Right renal pelvis (tissue), 4 donors: ENCODE results near the gene LCOR. TPM values are rescaled to one million over a fixed set of nuclear protein-coding genes. Genes with fewer than 3 reads are reported as not detected.

Experiments used
- DNase-seq, 4 donors: peaks; one replicate each; pipeline ENCODE4 v3.0.0-alpha.2; 2013; ENCODE audit warnings: low read depth in 4 of 4, low spot score in 3 of 4, missing footprints in 1 of 4
- polyA plus RNA-seq, 4 donors: library from polyadenylated mRNA; unstranded; fragments of 120-200 nt; gene quantifications; one replicate each; pipeline ENCODE4 v1.2.1, GENCODE V29; 2013; ENCODE audit not compliant: insufficient read length in 4 of 4

The LCOR gene
- polyA plus RNA-seq, 4 donors: 24.6 to 31.1 (median 29.5) TPM

DNA sequence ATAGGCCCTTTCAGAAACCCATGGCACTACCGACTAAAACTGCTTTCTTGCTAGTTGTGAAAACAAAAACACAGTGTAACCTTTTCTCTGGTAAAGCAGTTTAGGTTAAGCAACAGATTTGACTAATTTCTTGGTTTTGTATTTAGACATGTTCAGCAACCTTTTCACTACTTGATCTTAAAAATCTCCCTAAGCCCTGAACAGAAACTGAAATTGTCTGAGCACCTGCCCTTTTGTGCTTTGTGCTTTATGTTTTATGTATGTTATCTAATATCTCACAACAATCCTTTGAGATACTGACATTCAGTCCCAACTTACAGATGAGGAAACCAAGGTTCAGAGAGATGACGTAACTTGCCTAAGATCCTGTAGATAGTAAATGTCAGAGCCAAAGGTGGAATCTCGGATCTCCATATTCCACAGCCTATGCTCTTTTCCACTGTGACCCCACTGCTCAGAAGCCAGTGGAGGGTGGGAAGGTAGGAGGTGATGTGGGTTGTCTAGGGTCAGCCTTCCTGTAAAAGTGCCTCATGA is 146.6 kb downstream of the LCOR start:
- no peak for DNase-seq

DNA sequence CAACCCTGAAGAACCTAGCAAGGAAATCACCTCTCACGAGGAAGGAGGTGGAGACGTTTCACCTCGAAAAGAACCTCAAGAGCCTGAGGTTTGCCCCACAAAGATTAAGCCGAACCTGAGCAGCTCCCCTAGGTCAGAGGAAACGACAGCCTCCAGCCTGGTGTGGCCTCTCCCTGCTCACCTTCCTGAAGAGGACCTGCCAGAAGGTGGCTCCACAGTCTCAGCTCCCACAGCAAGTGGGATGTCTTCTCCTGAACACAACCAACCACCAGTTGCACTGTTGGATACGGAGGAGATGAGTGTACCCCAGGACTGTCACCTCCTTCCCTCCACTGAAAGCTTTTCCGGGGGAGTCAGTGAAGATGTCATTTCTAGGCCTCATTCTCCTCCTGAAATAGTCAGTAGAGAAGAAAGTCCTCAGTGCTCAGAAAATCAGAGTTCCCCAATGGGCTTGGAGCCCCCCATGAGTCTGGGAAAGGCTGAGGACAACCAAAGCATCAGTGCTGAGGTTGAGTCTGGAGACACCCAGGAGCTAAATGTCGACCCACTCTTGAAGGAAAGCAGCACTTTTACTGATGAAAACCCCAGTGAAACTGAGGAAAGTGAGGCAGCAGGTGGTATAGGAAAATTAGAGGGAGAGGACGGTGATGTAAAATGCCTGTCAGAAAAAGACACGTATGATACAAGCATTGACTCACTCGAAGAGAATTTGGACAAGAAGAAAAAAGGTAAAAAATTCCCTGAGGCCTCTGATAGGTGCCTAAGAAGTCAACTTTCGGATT is 150.2 kb downstream of the LCOR start:
- no peak for DNase-seq

DNA sequence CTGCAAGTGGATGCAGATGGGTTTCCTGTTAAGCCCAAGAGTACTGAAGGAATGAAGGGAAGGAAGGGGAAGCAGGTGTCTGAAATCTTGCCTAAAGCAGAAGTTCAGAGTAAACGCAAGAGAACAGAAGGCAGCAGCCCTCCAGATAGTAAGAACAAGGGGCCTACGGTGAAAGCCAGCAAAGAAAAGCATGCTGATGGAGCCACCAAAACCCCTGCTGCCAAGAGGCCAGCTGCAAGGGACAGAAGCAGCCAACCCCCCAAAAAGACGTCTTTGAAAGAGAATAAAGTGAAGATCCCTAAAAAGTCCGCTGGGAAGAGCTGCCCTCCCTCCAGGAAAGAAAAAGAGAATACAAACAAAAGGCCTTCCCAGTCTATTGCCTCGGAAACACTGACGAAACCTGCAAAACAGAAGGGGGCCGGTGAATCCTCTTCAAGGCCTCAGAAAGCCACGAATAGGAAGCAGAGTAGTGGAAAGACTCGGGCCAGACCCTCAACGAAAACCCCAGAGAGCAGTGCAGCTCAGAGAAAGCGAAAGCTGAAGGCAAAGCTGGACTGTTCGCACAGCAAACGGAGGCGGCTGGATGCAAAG is 152.5 kb downstream of the LCOR start:
- DNase-seq: no peak

DNA sequence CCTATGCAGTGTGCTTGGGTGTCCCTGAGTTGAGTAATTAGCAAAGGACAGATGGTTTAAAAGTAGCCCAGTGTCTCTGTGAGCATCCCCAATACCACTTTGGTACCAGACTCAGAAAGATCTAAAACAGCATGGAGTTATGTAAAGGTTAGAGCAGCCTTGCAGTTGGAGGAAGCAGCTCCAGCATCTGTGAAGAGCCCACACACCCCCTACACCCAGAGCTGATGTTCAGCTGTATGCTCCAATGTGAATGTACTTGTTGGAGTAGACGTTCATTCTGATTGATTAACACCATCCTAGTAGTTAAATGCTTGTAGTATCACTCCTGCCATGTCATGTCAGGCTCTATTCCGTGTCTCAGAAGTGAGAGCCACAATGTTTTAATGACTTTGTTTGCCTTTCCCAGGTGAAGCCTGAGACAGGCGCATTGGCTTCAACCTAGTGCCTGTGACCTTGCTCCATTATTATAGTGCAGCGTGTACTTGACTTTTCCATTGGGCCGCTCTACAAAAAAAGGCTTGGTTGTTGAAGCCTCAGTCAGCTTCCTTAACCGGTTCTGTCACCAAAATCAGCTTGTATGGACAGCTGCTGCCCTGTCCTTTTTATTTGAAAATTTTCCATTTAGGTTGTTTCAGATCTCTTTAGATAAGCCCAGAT is 154.2 kb downstream of the LCOR start:
- no peak for DNase-seq

DNA sequence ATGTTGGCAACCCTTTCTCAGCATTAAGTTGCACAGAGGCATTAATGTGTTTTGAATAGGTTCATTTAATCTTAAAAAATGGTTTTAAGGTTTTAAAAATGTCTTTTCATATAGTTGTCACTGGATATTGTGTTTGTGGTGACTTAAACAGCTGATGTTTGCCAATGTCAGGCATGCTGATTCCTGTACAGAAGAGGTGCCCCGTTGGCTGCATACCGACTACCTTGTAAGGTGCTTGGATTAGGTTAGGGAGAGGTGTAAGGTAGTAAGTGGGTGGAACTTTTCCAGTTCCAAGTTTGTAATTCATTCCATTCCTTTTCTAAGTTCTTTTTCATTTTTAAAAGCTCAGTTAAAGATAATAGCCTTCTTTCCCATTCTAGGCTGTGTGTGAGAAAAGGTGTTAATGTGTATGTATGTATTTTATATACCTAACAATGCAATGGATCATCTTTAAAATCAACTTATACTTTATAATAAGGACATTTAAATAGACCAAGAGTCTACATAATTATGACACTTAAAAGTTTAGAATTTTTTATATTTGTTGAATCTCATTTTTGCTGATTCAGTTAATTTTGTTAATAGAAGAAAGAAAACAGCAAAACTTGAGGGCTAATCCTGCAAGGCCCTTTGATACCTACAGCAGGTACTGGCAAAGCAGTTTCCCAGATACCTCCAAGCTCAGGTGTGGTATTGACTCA is 155.2 kb downstream of the LCOR start:
- no peak for DNase-seq

DNA sequence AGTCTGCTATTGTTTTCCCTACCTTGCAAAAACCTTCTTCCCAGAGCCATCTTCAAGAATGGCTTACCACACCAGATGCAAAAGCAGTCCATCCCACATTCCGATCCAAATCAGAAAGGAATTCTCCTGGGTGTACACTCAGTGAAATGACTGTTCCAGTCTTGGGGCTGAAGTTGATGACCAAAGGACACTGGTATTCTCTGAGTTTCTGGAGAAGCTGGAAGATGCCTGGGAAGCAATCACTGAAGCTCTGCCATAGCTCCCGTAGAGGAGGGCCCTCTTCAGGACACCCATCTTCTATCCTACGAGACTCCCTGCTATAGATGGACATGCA is 155.7 kb downstream of the LCOR start:
- DNase-seq: no peak

DNA sequence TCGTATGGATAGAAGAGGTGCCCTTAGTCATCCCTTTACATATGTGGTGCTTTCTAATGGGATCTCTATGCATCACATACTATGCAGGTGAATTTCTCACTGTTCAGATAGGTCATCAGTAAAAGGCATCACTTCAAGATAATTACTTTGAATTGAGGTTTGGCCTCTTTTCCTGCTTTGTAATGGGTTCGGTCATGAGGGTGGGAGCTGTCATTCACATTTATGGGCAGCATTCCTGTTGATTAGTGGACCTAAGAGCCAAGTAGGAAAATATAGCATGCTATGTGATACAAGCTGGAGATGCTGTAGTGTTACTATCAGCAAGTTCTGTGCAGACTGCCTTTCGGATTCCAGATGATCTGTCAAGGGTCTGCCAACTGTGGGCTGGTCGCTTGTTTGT is 156.3 kb downstream of the LCOR start:
- DNase-seq: peak in 3 of 4 donors; percentile 8 to 63 (median 25)

DNA sequence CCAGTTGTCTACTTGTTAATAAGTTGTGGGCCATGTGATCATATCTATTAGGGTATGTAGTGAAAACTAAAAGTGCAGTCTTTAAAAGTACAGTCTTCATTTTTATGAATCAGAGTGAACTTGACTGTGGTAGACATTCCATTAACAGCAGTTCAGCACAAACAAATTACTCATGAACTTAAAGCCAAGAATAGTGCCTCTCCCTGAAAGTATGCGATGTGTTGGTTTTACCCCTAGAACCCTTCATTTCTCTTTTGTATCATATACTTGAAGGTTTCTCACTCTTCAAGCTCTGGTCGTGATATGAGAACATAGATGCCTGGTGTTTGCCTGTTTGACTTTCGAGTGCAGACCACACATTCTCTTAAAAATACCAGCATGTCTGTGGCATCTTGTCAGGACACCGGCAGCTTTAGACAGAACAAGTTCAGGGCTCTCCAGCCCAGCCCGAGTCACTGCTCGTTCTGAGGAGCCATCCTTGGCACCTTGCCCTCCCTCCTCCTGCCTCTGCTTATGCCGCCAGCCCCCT is 159.3 kb downstream of the LCOR start:
- DNase-seq: no peak

DNA sequence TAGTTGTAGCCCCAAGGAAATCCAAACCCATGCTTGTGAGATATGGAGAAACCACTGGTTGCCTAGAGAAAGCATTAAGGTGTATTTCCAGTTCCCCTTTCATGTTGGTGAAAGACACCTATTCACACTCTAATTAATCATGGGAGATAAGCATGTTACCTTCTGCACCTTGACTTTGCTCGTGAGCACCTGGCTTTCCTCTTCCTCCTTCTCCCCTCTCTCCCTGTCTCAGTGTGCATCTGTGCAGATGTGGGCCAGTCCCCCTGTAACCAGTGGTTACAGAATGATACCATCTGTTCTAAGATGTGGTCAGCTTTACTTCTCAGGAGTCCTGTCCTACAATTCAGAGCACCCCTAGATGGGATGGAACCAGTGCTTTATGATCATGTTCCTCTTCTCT is 160.6 kb downstream of the LCOR start:
- DNase-seq: no peak

DNA sequence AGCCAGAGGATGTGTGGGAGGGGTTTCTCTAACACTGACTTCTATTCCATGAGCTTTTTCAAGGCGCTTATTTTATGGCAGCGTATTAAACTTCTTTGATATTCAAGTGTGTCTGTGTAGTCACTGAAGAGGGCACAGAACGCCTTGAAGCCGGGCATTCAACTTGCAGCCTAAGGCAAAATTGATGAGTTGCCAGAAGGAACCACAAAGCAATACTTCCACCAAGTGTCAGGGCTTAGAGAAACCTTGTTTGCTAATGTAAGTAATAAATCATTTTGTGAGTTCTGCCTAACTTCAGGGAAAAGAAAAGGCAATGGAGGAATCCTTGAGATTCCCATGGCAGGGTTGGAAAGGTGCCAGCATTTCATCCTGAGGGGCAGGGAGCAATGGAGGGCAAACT is 163.8 kb downstream of the LCOR start:
- DNase-seq: peak in 1 of 4 donors; percentile 8

DNA sequence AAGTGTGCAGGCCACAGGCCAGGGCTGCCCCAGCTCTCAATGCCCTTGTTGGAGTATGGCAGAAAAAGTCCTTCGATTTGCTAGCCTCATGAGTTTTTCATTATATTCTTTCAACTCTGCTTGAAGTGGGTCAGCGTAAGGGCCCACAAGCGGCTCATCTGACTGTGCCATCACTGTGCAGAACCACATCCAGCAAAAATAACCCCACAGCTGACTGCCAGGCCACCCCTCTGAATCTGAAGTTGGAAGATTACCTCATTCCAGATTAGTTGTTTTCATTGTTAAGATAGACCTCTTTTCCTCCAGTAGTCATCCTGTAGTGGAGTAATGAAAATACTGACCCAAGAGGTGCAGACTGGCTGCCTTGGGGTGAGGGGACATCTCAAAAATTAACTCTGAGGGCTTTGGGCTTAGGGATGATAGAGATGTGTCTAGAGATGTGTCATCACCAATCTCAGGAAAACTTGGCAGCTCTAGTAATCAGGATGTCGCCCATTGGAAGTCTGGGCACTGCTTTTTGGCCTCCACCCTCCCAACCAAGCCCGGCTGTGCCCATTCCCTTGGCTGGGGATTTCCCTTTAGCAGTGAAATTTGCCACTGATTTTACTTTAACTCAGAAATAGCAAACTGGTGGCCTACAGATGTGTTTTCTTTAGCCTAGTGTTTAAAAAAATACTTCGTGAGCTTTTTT is 164.3 kb downstream of the LCOR start:
- no peak for DNase-seq

DNA sequence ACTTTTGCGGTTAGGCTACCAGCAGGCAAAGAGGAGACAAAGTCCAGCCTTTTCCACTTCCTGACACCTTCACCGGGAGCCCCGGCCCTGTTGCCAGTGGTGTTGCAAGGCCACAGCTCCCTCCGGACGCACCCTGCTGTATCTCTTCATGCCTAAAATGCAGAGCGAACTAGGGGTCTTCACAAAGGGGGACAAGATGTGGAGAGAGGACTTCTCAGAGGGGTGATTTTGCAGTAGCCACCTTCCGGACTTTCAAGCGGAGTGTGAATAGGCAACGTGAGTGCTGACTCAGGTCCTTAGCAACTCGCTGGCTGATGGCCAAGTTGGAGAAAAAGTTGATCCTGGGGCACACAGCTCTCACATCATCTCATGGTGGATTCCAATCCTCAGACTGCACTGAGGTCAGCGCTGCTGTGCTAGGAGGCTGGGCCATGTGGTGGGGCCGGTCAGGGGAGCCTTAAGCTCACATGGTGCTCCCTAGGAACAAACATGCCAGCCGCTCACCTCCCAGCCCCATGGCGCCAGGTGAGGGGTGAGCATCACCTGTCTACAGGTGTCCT is 166.3 kb downstream of the LCOR start:
- no peak for DNase-seq

DNA sequence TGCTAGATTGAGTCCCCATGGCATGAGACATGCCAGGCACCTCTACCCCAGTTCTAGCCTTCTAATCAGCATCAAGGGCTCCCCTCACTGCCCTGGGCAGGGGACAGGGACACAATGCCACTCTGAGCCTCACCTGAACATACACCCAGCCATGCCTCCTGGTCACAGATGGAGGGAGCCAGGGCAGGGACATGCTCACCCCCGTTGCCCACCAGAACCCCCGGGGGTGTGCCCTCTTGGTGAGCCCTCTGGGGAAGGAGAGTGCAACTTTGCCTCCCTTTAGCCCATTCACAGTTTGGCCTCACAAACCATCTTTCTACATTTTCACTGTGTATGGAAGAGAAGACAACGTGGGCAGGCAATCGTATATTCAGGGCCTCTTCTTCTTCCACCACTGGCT is 167.2 kb downstream of the LCOR start:
- no peak for DNase-seq

DNA sequence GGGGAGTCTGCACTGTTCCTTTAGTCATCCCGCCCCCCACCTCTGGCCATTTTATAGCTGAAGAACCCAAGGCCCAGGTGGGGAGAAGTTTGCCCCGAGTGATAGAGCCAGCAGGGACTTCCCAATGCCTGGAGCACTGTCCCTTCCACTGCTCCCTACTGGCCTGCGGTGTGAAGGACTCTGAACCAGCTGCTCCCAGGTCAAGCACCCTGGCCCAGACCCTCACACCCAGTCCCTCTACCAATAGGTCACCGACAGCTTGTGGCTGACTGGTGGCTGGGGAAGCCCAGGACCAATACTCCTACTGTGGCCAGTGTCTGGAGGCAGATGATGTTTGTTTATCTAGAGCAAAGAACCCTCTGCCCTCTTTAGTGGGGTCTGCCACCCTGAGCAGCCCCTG is 167.9 kb downstream of the LCOR start:
- DNase-seq: no peak

DNA sequence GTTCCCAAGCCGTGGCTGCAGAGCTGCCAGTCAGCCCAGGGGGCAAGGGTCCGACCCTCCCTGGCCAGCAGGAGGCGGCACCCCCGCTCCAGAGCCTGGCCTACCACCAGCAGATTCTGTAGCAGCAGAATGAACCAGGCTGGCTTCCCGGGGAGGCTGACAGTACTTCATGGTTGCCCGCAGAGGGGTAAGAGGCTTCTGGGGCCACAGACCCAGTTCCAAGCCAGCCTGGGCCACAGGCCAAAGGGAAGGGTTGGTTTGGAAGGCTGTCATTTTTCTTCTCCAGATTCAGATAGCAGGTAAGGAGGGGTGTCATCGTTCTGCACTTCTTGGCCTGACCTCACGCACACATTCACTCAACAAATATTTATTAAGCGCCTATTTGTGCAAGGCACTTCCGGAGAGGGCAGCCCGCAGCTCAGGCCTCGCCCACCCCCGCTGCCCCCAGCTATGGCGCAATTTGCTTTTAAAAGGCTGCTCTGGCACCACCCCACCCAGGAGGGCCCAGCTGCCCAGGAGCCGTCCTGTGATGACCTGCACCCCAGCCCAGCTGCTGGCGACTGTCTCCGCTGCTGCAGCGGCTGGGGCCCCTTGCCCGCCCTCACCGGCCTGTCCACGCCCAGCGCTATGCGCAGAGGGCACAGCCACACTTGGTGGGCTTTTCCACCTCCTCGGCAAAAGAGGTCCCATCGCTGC is 168.5 kb downstream of the LCOR start:
- no peak for DNase-seq

DNA sequence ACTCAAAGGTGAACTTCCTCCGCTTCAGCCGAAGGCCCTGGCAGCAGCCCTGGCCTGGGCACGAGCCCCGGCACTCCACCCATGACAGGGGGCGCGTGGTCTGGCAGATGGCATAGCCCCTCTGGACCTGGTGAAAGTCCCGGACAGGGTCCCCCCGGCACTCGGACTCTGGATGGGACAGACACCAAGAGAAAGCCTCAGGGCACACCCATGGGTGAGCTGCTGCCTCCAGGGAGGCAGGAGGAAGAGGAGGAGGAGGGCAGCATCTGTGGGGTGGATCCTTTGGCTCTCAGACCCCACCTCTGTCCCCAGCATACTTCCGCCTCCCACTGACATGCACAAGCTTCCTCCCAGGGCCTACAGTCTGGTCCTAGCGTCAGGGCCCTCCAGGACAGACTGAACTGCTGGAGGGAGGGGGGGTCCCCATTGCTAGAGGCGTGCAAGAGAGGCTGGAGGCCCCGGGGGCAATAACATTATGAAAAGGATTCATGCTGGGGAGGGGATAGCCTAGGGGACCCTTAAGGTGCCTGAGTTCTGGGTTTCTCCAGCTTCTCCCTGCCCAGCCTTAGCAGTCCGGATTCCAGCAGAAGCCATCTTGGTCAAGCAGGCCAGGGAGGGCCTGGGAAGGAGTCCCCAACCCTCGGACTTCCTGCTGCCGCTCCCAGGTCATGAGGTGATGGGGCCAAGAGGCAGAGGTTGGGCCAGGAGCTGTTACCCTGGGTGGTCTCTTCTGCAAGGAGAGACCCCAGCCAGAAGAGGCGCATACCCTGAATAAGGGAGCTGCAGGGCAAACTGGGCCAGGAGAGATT is 169.3 kb downstream of the LCOR start:
- DNase-seq: no peak

DNA sequence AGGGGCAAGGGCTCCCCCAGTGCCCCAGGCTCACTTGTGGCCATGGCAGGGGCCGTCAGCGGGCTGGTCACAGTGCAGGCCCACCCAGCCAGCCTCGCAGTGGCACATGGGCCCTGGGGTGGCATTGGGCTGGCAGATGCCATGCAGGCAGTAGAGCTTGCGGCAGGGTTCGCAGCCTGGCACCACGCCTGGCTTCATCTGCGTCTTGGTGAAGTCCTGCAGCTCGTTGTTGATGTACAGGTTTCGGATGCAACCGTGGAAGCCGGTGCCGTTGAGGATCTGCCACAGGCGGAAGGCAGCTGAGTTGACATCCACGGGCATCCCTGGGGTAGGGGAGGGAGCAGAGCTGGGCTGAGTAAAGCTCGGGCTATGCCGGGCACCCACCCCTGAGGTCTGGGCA is 170.6 kb downstream of the LCOR start:
- DNase-seq: no peak

DNA sequence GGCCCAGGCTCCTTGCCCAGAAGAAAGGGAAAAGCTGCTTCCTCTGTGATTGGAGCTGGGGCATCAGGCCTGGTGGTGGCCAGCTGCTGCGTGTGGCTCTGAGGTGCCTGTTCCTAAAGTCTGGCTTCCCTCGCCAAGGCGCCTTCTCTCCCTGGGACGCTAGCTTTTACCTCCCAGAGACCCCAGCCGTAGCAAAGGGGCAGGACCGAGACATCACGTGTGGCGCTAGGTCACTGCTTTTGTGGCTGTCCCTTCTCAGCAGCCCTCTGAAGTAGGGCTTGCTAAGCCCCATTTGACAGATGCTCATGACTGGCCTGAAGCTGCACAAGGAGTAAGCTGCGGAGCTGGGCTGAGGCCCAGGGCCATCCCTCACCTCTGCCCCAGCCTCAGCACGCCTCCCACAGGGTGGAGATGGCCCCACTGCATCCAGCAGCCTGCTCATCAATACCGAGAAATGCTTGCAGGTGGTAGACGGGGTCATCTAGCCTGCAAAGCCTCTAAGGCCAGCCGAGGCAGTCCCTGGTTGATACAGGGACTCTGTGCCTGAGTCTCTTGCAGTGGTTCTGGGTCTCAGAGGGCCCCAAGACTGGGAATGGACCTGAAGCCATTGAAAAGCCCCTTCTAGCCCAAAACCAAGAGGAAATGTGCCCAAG is 171.2 kb downstream of the LCOR start:
- DNase-seq: no peak
